ENCODE data around the gene LYPD6B.

LYPD6B gene

DNA sequence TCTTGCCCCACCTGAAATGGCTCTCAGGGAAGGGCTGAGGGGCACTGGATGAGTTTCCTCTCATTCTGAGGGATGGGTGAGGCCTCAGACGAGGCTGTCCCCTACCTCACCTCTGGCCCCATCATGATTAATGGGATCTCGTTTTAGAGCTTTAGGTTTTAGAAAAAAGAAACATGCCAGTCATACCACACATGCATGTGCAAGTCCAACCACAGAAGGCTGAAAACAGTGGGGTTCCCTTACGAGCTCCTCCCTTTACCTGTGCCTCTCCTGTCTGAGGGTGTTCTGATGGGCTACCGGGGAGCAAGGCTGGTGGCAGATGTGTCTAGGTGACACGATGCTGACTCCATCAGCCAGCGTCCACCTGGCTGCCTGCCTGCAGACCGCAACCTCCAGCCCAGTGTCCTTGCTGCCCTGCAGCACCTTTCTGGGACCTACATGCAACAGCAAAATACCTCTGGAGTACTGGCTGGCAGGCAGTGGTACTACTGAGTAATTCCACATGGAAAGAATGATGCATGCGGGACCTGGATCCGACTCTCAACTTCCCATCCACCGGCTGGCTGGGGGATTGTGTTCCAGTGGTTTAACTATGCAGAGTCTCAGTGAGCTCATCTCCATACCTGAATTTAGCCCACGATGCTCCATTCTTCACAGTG lies 9.1 kb upstream of the LYPD6B start:
- H3K36me3 ChIP-seq (ENCODE audit: insufficient read depth) = no peaks in the 10 kb centered on the region
- no peak overlapping the region for H3K9ac ChIP-seq
- TF ChIP-seq, protein P1, sequence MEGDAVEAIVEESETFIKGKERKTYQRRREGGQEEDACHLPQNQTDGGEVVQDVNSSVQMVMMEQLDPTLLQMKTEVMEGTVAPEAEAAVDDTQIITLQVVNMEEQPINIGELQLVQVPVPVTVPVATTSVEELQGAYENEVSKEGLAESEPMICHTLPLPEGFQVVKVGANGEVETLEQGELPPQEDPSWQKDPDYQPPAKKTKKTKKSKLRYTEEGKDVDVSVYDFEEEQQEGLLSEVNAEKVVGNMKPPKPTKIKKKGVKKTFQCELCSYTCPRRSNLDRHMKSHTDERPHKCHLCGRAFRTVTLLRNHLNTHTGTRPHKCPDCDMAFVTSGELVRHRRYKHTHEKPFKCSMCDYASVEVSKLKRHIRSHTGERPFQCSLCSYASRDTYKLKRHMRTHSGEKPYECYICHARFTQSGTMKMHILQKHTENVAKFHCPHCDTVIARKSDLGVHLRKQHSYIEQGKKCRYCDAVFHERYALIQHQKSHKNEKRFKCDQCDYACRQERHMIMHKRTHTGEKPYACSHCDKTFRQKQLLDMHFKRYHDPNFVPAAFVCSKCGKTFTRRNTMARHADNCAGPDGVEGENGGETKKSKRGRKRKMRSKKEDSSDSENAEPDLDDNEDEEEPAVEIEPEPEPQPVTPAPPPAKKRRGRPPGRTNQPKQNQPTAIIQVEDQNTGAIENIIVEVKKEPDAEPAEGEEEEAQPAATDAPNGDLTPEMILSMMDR (conservative IDR thresholded peaks at IDR 0.05; ENCODE audit: low read depth, low read length) = no peak
- no peak overlapping the region for H3K27ac ChIP-seq
- H3K4me2 ChIP-seq = no peak overlapping the region
- H2AFZ ChIP-seq (ENCODE audit: low read depth) = no peak overlapping the region
- no peak overlapping the region for H3K4me3 ChIP-seq (IDR thresholded peaks at IDR 0.05; ENCODE audit: insufficient read depth, low read depth, low read length)
- no peaks in the 10 kb centered on the region for H3K4me1 ChIP-seq (ENCODE audit: low read depth, poor library complexity, severe bottlenecking)
- no peaks in the 10 kb centered on the region for H3K79me2 ChIP-seq (ENCODE audit: insufficient read depth, low read depth)
- no peaks in the 10 kb centered on the region for H4K20me1 ChIP-seq (ENCODE audit: insufficient read depth)
- no peaks in the 10 kb centered on the region for H3K27me3 ChIP-seq (ENCODE audit: insufficient read depth, low read depth)

DNA sequence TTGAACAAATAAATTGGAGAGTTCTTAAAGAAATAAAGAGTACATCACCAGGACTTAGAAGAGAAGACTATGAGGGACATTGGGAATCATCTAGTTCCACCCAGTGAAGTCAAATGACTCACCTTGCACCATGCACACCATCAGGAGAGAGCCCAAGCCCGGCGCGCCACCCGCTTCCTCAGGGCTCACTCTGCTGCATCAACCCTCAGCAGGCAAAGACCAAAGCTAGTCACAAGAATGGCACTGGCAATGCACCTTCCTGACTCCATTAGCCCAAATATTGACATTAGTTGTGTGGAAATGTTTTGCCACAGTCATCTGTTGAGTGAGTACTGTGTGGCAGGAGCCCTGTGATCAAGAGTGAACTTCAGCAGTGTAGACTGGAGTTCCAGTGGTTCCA lies 7.1 kb upstream of the LYPD6B start:
- H3K36me3 ChIP-seq (ENCODE audit: insufficient read depth) = no peaks in the 10 kb centered on the region
- no peaks in the 10 kb centered on the region for H4K20me1 ChIP-seq (ENCODE audit: insufficient read depth)
- no peak overlapping the region for H2AFZ ChIP-seq (ENCODE audit: low read depth)
- no peak overlapping the region for H3K4me3 ChIP-seq (IDR thresholded peaks at IDR 0.05; ENCODE audit: insufficient read depth, low read depth, low read length)
- H3K4me2 ChIP-seq = no peak overlapping the region
- H3K4me1 ChIP-seq (ENCODE audit: low read depth, poor library complexity, severe bottlenecking) = no peaks in the 10 kb centered on the region
- no peak overlapping the region for H3K9ac ChIP-seq
- no peaks in the 10 kb centered on the region for H3K27me3 ChIP-seq (ENCODE audit: insufficient read depth, low read depth)
- no peak overlapping the region for H3K27ac ChIP-seq
- no peaks in the 10 kb centered on the region for H3K79me2 ChIP-seq (ENCODE audit: insufficient read depth, low read depth)
- TF ChIP-seq, protein P1 (conservative IDR thresholded peaks at IDR 0.05; ENCODE audit: low read depth, low read length) = no peak

- Histone ChIP-seq H3K27me3 (ENCODE audit: insufficient read depth, low read depth) (no peaks in the 10 kb centered on the region), H3K36me3 (ENCODE audit: insufficient read depth) (no peaks in the 10 kb centered on the region), H3K4me2 (no peak overlapping the region), H3K4me1 (ENCODE audit: low read depth, poor library complexity, severe bottlenecking) (no peaks in the 10 kb centered on the region), H4K20me1 (ENCODE audit: insufficient read depth) (no peaks in the 10 kb centered on the region), H3K27ac (no peak overlapping the region), H3K9ac (no peak overlapping the region), H3K4me3 (IDR thresholded peaks at IDR 0.05; ENCODE audit: insufficient read depth, low read depth, low read length) (no peak overlapping the region), H2AFZ (ENCODE audit: low read depth) (no peak overlapping the region), H3K79me2 (ENCODE audit: insufficient read depth, low read depth) (no peaks in the 10 kb centered on the region)
- TF ChIP-seq, protein P1 (conservative IDR thresholded peaks at IDR 0.05; ENCODE audit: low read depth, low read length) = no peak
Observed at GRCh38 chr2:149033716-149034115, 4.8 kb upstream of the LYPD6B start.

GRCh38 chr2:149034406-149034805 lies 4.1 kb upstream of the LYPD6B start:
- no peaks in the 10 kb centered on the region for H3K36me3 ChIP-seq (ENCODE audit: insufficient read depth)
- H3K4me3 ChIP-seq (IDR thresholded peaks at IDR 0.05; ENCODE audit: insufficient read depth, low read depth, low read length) = no peak overlapping the region
- no peak overlapping the region for H3K4me2 ChIP-seq
- no peak overlapping the region for H3K9ac ChIP-seq
- no peaks in the 10 kb centered on the region for H3K27me3 ChIP-seq (ENCODE audit: insufficient read depth, low read depth)
- H3K27ac ChIP-seq = no peak overlapping the region
- no peaks in the 10 kb centered on the region for H4K20me1 ChIP-seq (ENCODE audit: insufficient read depth)
- H3K79me2 ChIP-seq (ENCODE audit: insufficient read depth, low read depth) = no peaks in the 10 kb centered on the region
- TF ChIP-seq, protein P1 (conservative IDR thresholded peaks at IDR 0.05; ENCODE audit: low read depth, low read length) = no peak
- H2AFZ ChIP-seq (ENCODE audit: low read depth) = no peak overlapping the region
- H3K4me1 ChIP-seq (ENCODE audit: low read depth, poor library complexity, severe bottlenecking) = no peaks in the 10 kb centered on the region

All from KMS-11 (cell line).